ENCODE measurements around the gene RPSA. TPM values are rescaled to one million over a fixed set of nuclear protein-coding genes. Genes with fewer than 3 reads are reported as not detected.
"Not testable (repeated sequence)": the region's sequence is repeated elsewhere in the genome, so short reads cannot be mapped to it uniquely, and the experiment has no call there.

Gene RPSA
- total RNA-seq, 1 experiment from 2014 or later = 994 TPM

- ChIA-PET CTCF (no interaction called here), POLR2A (ENCODE audit: low non-redundant PET) (no interaction called here)
- Histone ChIP-seq H3K4me1 (ENCODE audit: insufficient read depth, low read length, poor library complexity, severe bottlenecking) (no peaks in the 10 kb centered on the region), H3K4me3 (ENCODE audit: low read depth, low read length, poor library complexity, severe bottlenecking) (no peak overlapping the region), H3K27me3 (replicated peaks; ENCODE audit: insufficient read depth, low read depth, low read length, poor library complexity) (no peaks in the 10 kb centered on the region), H3K36me3 (ENCODE audit: insufficient read depth, low read length, poor library complexity, severe bottlenecking) (peaks cover 60% of the 10 kb centered on the region), H3K27ac (ENCODE audit: low read depth, low read length, poor library complexity, severe bottlenecking) (no peak overlapping the region), H3K9me3 (ENCODE audit: low read depth, low read length, poor library complexity, severe bottlenecking) (no peaks in the 10 kb centered on the region)
- no peak for DNase-seq (ENCODE audit: low spot score)
- TF ChIP-seq EZH2 (IDR thresholded peaks at IDR 0.05; ENCODE audit: borderline replicate concordance, low read depth, low read length, poor library complexity, severe bottlenecking) (no peak), CTCF (conservative IDR thresholded peaks at IDR 0.05; ENCODE audit: low read depth, low read length) (no peak)
- BruUV-seq (replicated peaks) = no TSS peak
- intact Hi-C loops (cut with micrococcal nuclease; ENCODE audit: unreplicated experiment) = no loop called here
Measured at GRCh38 chr3:39412668-39413260, 6.2 kb downstream of the RPSA start.

DNA sequence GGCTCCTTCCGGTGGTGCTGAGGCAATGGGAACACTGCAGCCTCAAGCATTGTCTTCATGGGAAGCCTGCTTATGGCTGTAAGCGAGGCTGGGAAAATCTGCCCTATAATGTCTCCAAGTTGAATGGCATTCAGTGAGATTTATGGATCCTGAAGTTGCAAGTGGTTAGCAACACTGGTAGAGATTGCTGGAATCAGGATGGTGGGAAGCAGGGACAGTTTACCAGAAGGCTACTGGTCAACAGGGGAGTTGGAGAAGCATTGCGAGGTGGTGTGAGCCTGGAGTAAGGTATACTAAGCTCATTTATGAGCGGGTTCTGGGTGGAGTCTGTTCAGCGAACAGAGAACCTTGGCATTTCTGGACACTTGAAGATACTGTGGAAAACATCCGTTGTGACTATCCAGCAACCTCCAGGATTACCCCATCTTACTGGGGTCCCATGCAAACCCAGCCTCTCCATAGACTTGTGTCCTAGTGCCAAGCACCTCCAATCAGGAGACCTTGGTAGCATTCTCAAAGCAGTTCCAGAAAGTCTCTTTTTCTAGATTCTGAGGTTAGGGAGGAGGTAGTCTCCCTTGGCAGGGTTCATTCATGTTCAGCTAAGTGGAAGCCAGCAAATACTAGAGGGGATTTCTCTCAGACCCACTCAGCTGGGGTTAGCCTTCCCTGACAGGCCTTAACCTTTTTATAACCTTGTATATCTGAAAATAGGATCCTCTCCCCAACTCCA is 7.3 kb downstream of the RPSA start:
- Histone ChIP-seq H3K36me3 (ENCODE audit: insufficient read depth, low read length, poor library complexity, severe bottlenecking) (peaks cover 49% of the 10 kb centered on the region), H3K4me1 (ENCODE audit: insufficient read depth, low read length, poor library complexity, severe bottlenecking) (no peaks in the 10 kb centered on the region), H3K4me3 (ENCODE audit: low read depth, low read length, poor library complexity, severe bottlenecking) (no peak overlapping the region), H3K9me3 (ENCODE audit: low read depth, low read length, poor library complexity, severe bottlenecking) (no peaks in the 10 kb centered on the region), H3K27me3 (replicated peaks; ENCODE audit: insufficient read depth, low read depth, low read length, poor library complexity) (no peaks in the 10 kb centered on the region), H3K27ac (ENCODE audit: low read depth, low read length, poor library complexity, severe bottlenecking) (no peak overlapping the region)
- intact Hi-C loops (cut with micrococcal nuclease; ENCODE audit: unreplicated experiment) = no loop called here
- BruUV-seq (replicated peaks) = no TSS peak
- no peak for DNase-seq (ENCODE audit: low spot score)
- CTCF ChIA-PET = no interaction called here
- POLR2A ChIA-PET (ENCODE audit: low non-redundant PET) = no interaction called here
- TF ChIP-seq CTCF (conservative IDR thresholded peaks at IDR 0.05; ENCODE audit: low read depth, low read length) = no peak
- no peak for TF ChIP-seq EZH2 (IDR thresholded peaks at IDR 0.05; ENCODE audit: borderline replicate concordance, low read depth, low read length, poor library complexity, severe bottlenecking)

DNA sequence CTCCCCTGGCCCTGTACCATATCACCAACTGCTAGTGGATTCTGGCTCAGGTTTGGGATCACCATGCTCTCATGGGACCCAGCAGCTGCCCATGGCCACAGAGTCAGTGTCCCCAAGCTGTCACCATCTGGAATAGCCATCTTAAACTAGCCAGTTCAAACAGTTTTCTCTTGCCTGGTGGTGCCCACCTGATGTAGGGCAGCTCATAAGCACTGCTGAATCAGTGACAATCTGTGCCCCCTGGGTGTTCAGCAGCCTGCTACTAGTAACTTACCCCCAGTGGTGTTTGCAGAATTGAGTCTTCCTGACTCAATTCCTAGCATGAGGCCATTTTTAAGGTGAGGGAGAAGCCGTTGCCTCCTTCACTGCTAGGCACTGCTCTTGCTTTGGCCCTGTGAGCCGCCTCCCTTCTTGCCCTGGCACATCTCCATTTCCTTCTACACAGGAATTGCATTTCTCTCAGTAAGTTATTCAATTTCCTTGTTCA is 7.9 kb downstream of the RPSA start:
- H3K4me1 ChIP-seq (ENCODE audit: insufficient read depth, low read length, poor library complexity, severe bottlenecking) = no peaks in the 10 kb centered on the region
- intact Hi-C loops (cut with micrococcal nuclease; ENCODE audit: unreplicated experiment) = no loop called here
- H3K4me3 ChIP-seq (ENCODE audit: low read depth, low read length, poor library complexity, severe bottlenecking) = no peak overlapping the region
- CTCF ChIA-PET = no interaction called here
- POLR2A ChIA-PET (ENCODE audit: low non-redundant PET) = no interaction called here
- H3K27ac ChIP-seq (ENCODE audit: low read depth, low read length, poor library complexity, severe bottlenecking) = no peak overlapping the region
- H3K9me3 ChIP-seq (ENCODE audit: low read depth, low read length, poor library complexity, severe bottlenecking) = no peaks in the 10 kb centered on the region
- DNase-seq (ENCODE audit: low spot score) = no peak
- H3K27me3 ChIP-seq (replicated peaks; ENCODE audit: insufficient read depth, low read depth, low read length, poor library complexity) = no peaks in the 10 kb centered on the region
- H3K36me3 ChIP-seq (ENCODE audit: insufficient read depth, low read length, poor library complexity, severe bottlenecking) = peaks cover 43% of the 10 kb centered on the region
- no TSS peak for BruUV-seq (replicated peaks)
- TF ChIP-seq CTCF (conservative IDR thresholded peaks at IDR 0.05; ENCODE audit: low read depth, low read length) = no peak
- no peak for TF ChIP-seq EZH2 (IDR thresholded peaks at IDR 0.05; ENCODE audit: borderline replicate concordance, low read depth, low read length, poor library complexity, severe bottlenecking)

DNA sequence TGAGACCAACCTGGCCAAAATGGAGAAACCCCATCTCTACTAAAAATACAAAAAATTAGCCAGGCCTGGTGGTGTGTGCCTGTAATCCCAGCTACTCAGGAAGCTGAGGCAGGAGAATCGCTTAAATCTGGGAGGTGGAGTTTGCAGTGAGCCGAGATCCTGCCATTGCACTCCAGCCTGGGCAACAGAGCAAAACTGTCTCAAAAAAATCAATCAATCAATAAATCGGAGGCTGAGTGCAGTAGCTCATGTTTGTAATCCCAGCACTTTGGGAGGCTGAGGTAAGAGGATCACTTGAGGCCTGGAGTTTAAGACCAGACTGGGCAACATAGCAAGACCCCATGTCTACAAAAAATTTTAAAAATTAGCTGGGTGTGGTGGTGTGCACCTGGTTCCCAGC is 8.8 kb downstream of the RPSA start:
- DNase-seq (ENCODE audit: low spot score); H3K4me1 ChIP-seq (ENCODE audit: insufficient read depth, low read length, poor library complexity, severe bottlenecking); intact Hi-C loops (cut with micrococcal nuclease; ENCODE audit: unreplicated experiment); H3K9me3 ChIP-seq (ENCODE audit: low read depth, low read length, poor library complexity, severe bottlenecking); H3K27me3 ChIP-seq (replicated peaks; ENCODE audit: insufficient read depth, low read depth, low read length, poor library complexity); CTCF ChIA-PET; H3K4me3 ChIP-seq (ENCODE audit: low read depth, low read length, poor library complexity, severe bottlenecking); BruUV-seq (replicated peaks); POLR2A ChIA-PET (ENCODE audit: low non-redundant PET); H3K27ac ChIP-seq (ENCODE audit: low read depth, low read length, poor library complexity, severe bottlenecking): not testable (repeated sequence)
- peaks cover 35% of the 10 kb centered on the region for H3K36me3 ChIP-seq (ENCODE audit: insufficient read depth, low read length, poor library complexity, severe bottlenecking)

Measured in A673 (cell line).